ENCODE results near the gene GRAP2. TPM values are rescaled to one million over a fixed set of nuclear protein-coding genes. Genes with fewer than 3 reads are reported as not detected.
A peak's percentile ranks its signal among the peaks of the same experiment; 100 is the strongest.

Gene GRAP2
- total and polyA plus RNA-seq, 2 of the 8 experiments (the other 6 are each of a cell fraction or from before 2014, with no cell fraction given), result 0.08 TPM; not detected in 1

- TF ChIP-seq, protein P1, sequence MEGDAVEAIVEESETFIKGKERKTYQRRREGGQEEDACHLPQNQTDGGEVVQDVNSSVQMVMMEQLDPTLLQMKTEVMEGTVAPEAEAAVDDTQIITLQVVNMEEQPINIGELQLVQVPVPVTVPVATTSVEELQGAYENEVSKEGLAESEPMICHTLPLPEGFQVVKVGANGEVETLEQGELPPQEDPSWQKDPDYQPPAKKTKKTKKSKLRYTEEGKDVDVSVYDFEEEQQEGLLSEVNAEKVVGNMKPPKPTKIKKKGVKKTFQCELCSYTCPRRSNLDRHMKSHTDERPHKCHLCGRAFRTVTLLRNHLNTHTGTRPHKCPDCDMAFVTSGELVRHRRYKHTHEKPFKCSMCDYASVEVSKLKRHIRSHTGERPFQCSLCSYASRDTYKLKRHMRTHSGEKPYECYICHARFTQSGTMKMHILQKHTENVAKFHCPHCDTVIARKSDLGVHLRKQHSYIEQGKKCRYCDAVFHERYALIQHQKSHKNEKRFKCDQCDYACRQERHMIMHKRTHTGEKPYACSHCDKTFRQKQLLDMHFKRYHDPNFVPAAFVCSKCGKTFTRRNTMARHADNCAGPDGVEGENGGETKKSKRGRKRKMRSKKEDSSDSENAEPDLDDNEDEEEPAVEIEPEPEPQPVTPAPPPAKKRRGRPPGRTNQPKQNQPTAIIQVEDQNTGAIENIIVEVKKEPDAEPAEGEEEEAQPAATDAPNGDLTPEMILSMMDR (IDR thresholded peaks at IDR 0.05; ENCODE audit: control extremely low read depth in 1 of 3, insufficient read depth in 1 of 3, low read depth in 1 of 3, low read length in 3 of 3), result peak; percentile 67 to 79 (median 78)
- TF ChIP-seq HDAC2 (IDR thresholded peaks at IDR 0.05; ENCODE audit: borderline replicate concordance in 1 of 2, low read depth in 2 of 2, low read length in 2 of 2), result no peak
- no peak for TF ChIP-seq JUND (IDR thresholded peaks at IDR 0.05; ENCODE audit: low read length)
- no peak for TF ChIP-seq KDM4A (IDR thresholded peaks at IDR 0.05; ENCODE audit: low read depth, low read length, severe bottlenecking)
- TF ChIP-seq CBX8 (IDR thresholded peaks at IDR 0.05; ENCODE audit: borderline replicate concordance, low read depth, low read length), result no peak
- no peak for TF ChIP-seq ZNF274 (IDR thresholded peaks at IDR 0.05; ENCODE audit: borderline replicate concordance, extremely low read depth, low read length)
- peak; percentile 86 for TF ChIP-seq YY1 (IDR thresholded peaks at IDR 0.05; ENCODE audit: low read depth, low read length)
- peak; percentile 30 to 55; a peak in 3 of 4 replicates for TF ChIP-seq RAD21 (IDR thresholded peaks at IDR 0.05 in 1 of 2, conservative IDR thresholded peaks at IDR 0.05 in 1 of 2; ENCODE audit: low read depth in 2 of 2, low read length in 2 of 2)
- no peak for TF ChIP-seq TEAD4 (IDR thresholded peaks at IDR 0.05; ENCODE audit: low read depth, low read length)
- no peak for TF ChIP-seq GTF2F1 (IDR thresholded peaks at IDR 0.05; ENCODE audit: borderline replicate concordance, low read depth, low read length)
- no peak for TF ChIP-seq GABPA (IDR thresholded peaks at IDR 0.05; ENCODE audit: borderline replicate concordance, insufficient read depth, low read length)
- TF ChIP-seq POU5F1 (IDR thresholded peaks at IDR 0.05; ENCODE audit: low read depth, low read length), result no peak
- no peak for TF ChIP-seq SRF (IDR thresholded peaks at IDR 0.05; ENCODE audit: low read depth, low read length)
- TF ChIP-seq RFX5 (IDR thresholded peaks at IDR 0.05; ENCODE audit: borderline replicate concordance, low read depth, low read length), result no peak
- TF ChIP-seq CTBP2 (IDR thresholded peaks at IDR 0.05; ENCODE audit: borderline replicate concordance, insufficient read depth, insufficient read length, low read length), result no peak
- no peak for TF ChIP-seq TBP (IDR thresholded peaks at IDR 0.05; ENCODE audit: low read depth, low read length)
- no peak for TF ChIP-seq BACH1 (IDR thresholded peaks at IDR 0.05; ENCODE audit: low read length)
- no peak for TF ChIP-seq CEBPB (IDR thresholded peaks at IDR 0.05; ENCODE audit: low read depth, low read length)
- TF ChIP-seq TCF12 (IDR thresholded peaks at IDR 0.05; ENCODE audit: low read depth, low read length), result no peak
- no peak for TF ChIP-seq EZH2 (IDR thresholded peaks at IDR 0.05; ENCODE audit: low read depth, low read length, severe bottlenecking)
- TF ChIP-seq RNF2 (IDR thresholded peaks at IDR 0.05; ENCODE audit: borderline replicate concordance, low read depth, low read length, missing control alignments, poor library complexity, severe bottlenecking), result no peak
- TF ChIP-seq MAX (IDR thresholded peaks at IDR 0.05), result no peak; the same call in 1 of the 2 replicates
- TF ChIP-seq SIRT6 (IDR thresholded peaks at IDR 0.05; ENCODE audit: low read length), result no peak
These were observed 42.5 kb downstream of the GRAP2 start (continued) for GRCh38 chr22:39943337-39943736.

Measured in H1 (cell line).